HCT116 (cell line): ENCODE data around the gene ASGR1. TPM values are rescaled to one million over a fixed set of nuclear protein-coding genes. Genes with fewer than 3 reads are reported as not detected.

Source experiments
- ATAC-seq: fragments of 200-7000 bp; cut with Tn5 transposase; 2 replicates; pipeline ENCODE4 v1.9.1; 2020; ENCODE audit warnings: mild to moderate bottlenecking, moderate library complexity
- BruUV-seq: library from RNA; stranded (reverse); fragments of 400-500 nt; replicated peaks from 2 replicates; lab custom pipeline; 2021; lab: Mats Ljungman, UMichigan
- CTCF ChIA-PET: fragments of 300-600 bp; sonication (Branson Sonifier 250); formaldehyde crosslinking; loops from one replicate; lab custom pipeline; 2021; ENCODE audit warnings: antibody characterized with exemption; lab: Charles Lee
- POLR2A ChIA-PET: fragments of 300-600, 350-600 bp; sonication (Branson Sonifier 250); formaldehyde crosslinking; loops from one replicate; lab custom pipeline; 2021; ENCODE audit warnings: antibody characterized with exemption; lab: Charles Lee
- RAD21 ChIA-PET, 2 experiments: fragments of 300-600 bp; sonication (Branson Sonifier 250); formaldehyde crosslinking; loops; one replicate each; lab custom pipeline; 2023; ENCODE audit warnings: low total read pairs in 2 of 2; ENCODE audit not compliant: uncharacterized antibody in 2 of 2, unreplicated experiment in 2 of 2, low non-redundant PET in 1 of 2; lab: Charles Lee
- DNase-seq: peaks from one replicate; pipeline ENCODE4 v3.0.0-alpha.2; 2010; ENCODE audit warnings: low read depth, low spot score
- H2AFZ ChIP-seq: fragments of 200-600 bp; shearing (Covaris generic), sonication (generic); 2 replicates; pipeline ENCODE4 v1.6.1; 2017; ENCODE audit warnings: low read depth, mixed run types, mixed read lengths, antibody characterized with exemption, low read length; ENCODE audit not compliant: poor library complexity, severe bottlenecking
- H3K27ac ChIP-seq: 2 replicates; pipeline ENCODE4 v1.5.1; 2012; ENCODE audit warnings: low read depth, low read length
- H3K27me3 ChIP-seq: fragments of 200-600 bp; sonication (generic); 2 replicates; pipeline ENCODE4 v1.6.1; 2016; ENCODE audit warnings: mixed run types, low read length, mixed read lengths; ENCODE audit not compliant: insufficient read depth
- H3K36me3 ChIP-seq, 2 experiments: fragments of 200-500 bp in 1 of 2; fragments of 200-600 bp in 1 of 2; sonication (Bioruptor generic) in 1 of 2; sonication (generic) in 1 of 2; 2 replicates each; pipeline versions ENCODE4 v1.5.1 to v1.6.1; 2014 to 2016; ENCODE audit warnings: low read length in 2 of 2, inconsistent platforms in 1 of 2, mixed read lengths in 1 of 2, mixed run types in 1 of 2; ENCODE audit not compliant: insufficient read depth in 2 of 2, control insufficient read depth in 1 of 2
- H3K4me1 ChIP-seq, 2 experiments: fragments of 200-600 bp in 1 of 2; sonication (generic) in 1 of 2; 2 replicates each; pipeline versions ENCODE4 v1.5.1 to v1.6.1; 2012 to 2017; ENCODE audit warnings: low read length in 2 of 2, inconsistent platforms in 1 of 2, mild to moderate bottlenecking in 1 of 2, mixed read lengths in 1 of 2, mixed run types in 1 of 2, moderate library complexity in 1 of 2; ENCODE audit not compliant: insufficient read depth in 2 of 2, control insufficient read depth in 1 of 2
- H3K4me2 ChIP-seq: fragments of 200-600 bp; sonication (generic); 2 replicates; pipeline ENCODE4 v1.6.1; 2017; ENCODE audit warnings: mixed run types, low read length, mixed read lengths
- H3K4me3 ChIP-seq, 2 experiments: fragments of 200-600 bp in 1 of 2; sonication (generic) in 1 of 2; replicated peaks in 1 of 2; 2 replicates each; pipeline ENCODE4 v1.5.1; 2011 to 2016; ENCODE audit warnings: low read length in 2 of 2, control low read depth in 1 of 2, low read depth in 1 of 2, mild to moderate bottlenecking in 1 of 2, mixed read lengths in 1 of 2, mixed run types in 1 of 2
- H3K79me2 ChIP-seq: fragments of 200-600 bp; sonication (generic); 2 replicates; pipeline ENCODE4 v1.6.1; 2017; ENCODE audit warnings: mild to moderate bottlenecking, mixed run types, low read length, moderate library complexity, mixed read lengths; ENCODE audit not compliant: insufficient read depth
- H3K9ac ChIP-seq: fragments of 200-600 bp; sonication (generic); 2 replicates; pipeline ENCODE4 v1.6.1; 2016; ENCODE audit warnings: low read length, mixed read lengths
- H3K9me2 ChIP-seq: fragments of 200-600 bp; sonication (generic), shearing (Covaris generic); 2 replicates; pipeline ENCODE4 v1.6.1; 2017; ENCODE audit warnings: mixed run types, mild to moderate bottlenecking, moderate library complexity; ENCODE audit not compliant: insufficient read depth
- H3K9me3 ChIP-seq, 2 experiments: fragments of 200-500 bp in 1 of 2; fragments of 200-600 bp in 1 of 2; sonication (Bioruptor generic) in 1 of 2; sonication (generic) in 1 of 2; 2 replicates each; pipeline ENCODE4 v1.6.1; 2014 to 2017; ENCODE audit warnings: low read length in 2 of 2, mixed read lengths in 2 of 2, inconsistent platforms in 1 of 2, low read depth in 1 of 2, mild to moderate bottlenecking in 1 of 2, mixed run types in 1 of 2, moderate library complexity in 1 of 2; ENCODE audit not compliant: control insufficient read depth in 1 of 2, insufficient read depth in 1 of 2
- H4K20me1 ChIP-seq: fragments of 200-600 bp; sonication (generic), shearing (Covaris generic); 2 replicates; pipeline ENCODE4 v1.6.1; 2017; ENCODE audit warnings: mixed run types, mild to moderate bottlenecking, moderate library complexity; ENCODE audit not compliant: insufficient read depth
- EGR1 ChIP-seq: IDR thresholded peaks from 2 replicates; pipeline ENCODE4 v1.6.1; 2012; ENCODE audit warnings: low read depth
- ELF1 ChIP-seq: IDR thresholded peaks from 2 replicates; pipeline ENCODE4 v1.6.1; 2012; ENCODE audit warnings: low read depth, borderline replicate concordance
- FOSL1 ChIP-seq: IDR thresholded peaks from 2 replicates; pipeline ENCODE4 v1.6.1; 2012; ENCODE audit warnings: low read depth
- JUND ChIP-seq: IDR thresholded peaks from 2 replicates; pipeline ENCODE4 v1.6.1; 2012
- SIN3A ChIP-seq: IDR thresholded peaks from 2 replicates; pipeline ENCODE4 v1.6.1; 2012; ENCODE audit warnings: low read depth
- SP1 ChIP-seq: IDR thresholded peaks from 2 replicates; pipeline ENCODE4 v1.6.1; 2012; ENCODE audit warnings: low read depth
- SRF ChIP-seq: IDR thresholded peaks from 2 replicates; pipeline ENCODE4 v1.6.1; 2012; ENCODE audit warnings: low read depth
- YY1 ChIP-seq: IDR thresholded peaks from 2 replicates; pipeline ENCODE4 v1.6.1; 2011; ENCODE audit warnings: low read length, low read depth, moderate library complexity, mild to moderate bottlenecking; ENCODE audit not compliant: insufficient replicate concordance; ENCODE audit errors: extremely low read depth
- ZFX ChIP-seq: fragments of 450-650 bp; IDR thresholded peaks from 2 replicates; pipeline ENCODE4 v1.6.1; 2017
- ZNF274 ChIP-seq: fragments of 200-500 bp; sonication (Bioruptor generic); IDR thresholded peaks from 2 replicates; pipeline ENCODE4 v1.6.1; 2014; ENCODE audit warnings: mild to moderate bottlenecking, low read depth, low read length, inconsistent platforms
- intact Hi-C: fragments of 100-400 bp; cut with micrococcal nuclease; formaldehyde crosslinking; loops from 2 replicates; pipeline ENCODE4 v1.10.0; 2022
- total RNA-seq: library from RNA; stranded (reverse); gene quantifications from one replicate; pipeline ENCODE4 v1.2.1, GENCODE V29; 2021; ENCODE audit not compliant: unreplicated experiment
- TF ChIP-seq, protein P1 (sequence below), 3 experiments: fragments of 200-600 bp in 1 of 3; sonication (generic) in 1 of 3; IDR thresholded peaks in 2 of 3; conservative IDR thresholded peaks in 1 of 3; 2 replicates each; pipeline ENCODE4 v1.5.1; 2012 to 2017; ENCODE audit warnings: low read depth in 2 of 3, low read length in 2 of 3, antibody characterized with exemption in 1 of 3, borderline replicate concordance in 1 of 3, control low read depth in 1 of 3, mild to moderate bottlenecking in 1 of 3, mixed read lengths in 1 of 3, mixed run types in 1 of 3, moderate library complexity in 1 of 3; ENCODE audit not compliant: insufficient read depth in 1 of 3

The ASGR1 gene
- total RNA-seq, 1 experiment from 2014 or later: 1.2 TPM

DNA sequence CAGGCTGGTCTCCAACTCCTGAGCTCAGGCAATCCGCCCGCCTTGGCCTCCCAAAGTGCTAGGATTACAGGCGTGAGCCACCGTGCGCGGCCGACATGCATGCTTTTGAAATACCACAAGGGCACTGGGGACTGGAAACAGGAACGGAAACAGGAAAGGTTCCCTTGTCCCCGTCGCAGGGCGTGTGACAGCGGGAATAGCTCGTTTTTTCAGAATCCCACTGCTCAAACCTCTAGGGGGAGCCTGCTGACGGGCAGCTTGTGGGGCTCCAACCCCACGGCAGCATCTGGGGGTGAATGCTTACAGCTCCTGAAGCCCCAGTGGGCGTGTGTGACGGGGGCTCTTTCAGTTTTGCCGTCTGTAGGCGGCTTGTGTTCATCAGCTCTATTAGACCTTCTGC is 45.7 kb downstream of the ASGR1 start:
- Histone ChIP-seq H2AFZ (peak overlapping the region; percentile 41), H3K27ac (no peak overlapping the region), H4K20me1 (no peaks in the 10 kb centered on the region), H3K9me3 (no peaks in the 10 kb centered on the region), H3K4me3 (no peak overlapping the region), H3K9ac (no peak overlapping the region), H3K79me2 (no peaks in the 10 kb centered on the region), H3K4me1 (peaks cover 4 to 12% of the 10 kb centered on the region in 2 experiments), H3K27me3 (no peaks in the 10 kb centered on the region), H3K4me2 (no peak overlapping the region), H3K9me2 (no peaks in the 10 kb centered on the region), H3K36me3 (no peaks in the 10 kb centered on the region)
- TF ChIP-seq SIN3A (no peak), ZFX (no peak), ZNF274 (no peak), SP1 (no peak)
- TF ChIP-seq, protein P1, sequence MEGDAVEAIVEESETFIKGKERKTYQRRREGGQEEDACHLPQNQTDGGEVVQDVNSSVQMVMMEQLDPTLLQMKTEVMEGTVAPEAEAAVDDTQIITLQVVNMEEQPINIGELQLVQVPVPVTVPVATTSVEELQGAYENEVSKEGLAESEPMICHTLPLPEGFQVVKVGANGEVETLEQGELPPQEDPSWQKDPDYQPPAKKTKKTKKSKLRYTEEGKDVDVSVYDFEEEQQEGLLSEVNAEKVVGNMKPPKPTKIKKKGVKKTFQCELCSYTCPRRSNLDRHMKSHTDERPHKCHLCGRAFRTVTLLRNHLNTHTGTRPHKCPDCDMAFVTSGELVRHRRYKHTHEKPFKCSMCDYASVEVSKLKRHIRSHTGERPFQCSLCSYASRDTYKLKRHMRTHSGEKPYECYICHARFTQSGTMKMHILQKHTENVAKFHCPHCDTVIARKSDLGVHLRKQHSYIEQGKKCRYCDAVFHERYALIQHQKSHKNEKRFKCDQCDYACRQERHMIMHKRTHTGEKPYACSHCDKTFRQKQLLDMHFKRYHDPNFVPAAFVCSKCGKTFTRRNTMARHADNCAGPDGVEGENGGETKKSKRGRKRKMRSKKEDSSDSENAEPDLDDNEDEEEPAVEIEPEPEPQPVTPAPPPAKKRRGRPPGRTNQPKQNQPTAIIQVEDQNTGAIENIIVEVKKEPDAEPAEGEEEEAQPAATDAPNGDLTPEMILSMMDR (IDR thresholded peaks at IDR 0.05 in 2 of 3, conservative IDR thresholded peaks at IDR 0.05 in 1 of 3; ENCODE audit: borderline replicate concordance in 1 of 3, insufficient read depth in 1 of 3, low read depth in 2 of 3, low read length in 2 of 3): peak; percentile 5 to 59 (median 41); a peak in 4 of 6 replicates
- CTCF ChIA-PET: interaction anchor here (0.6 to 2.7 kb wide), 9 partner anchors 68 to 98 kb away, joined by 3 to 16 read pairs (median 4); partner anchors contain the start of genes ACADVL, DLG4, SLC16A11 and SLC16A13
- intact Hi-C loops: no loop called here
- ATAC-seq (peak; percentile 57; the same call in 1 of the 2 replicates), DNase-seq (no peak)
- POLR2A ChIA-PET: interaction anchor here (0.7 kb wide), 1 partner anchor 88 kb away, joined by 3 read pairs; no protein-coding TSS in a partner anchor
- BruUV-seq: no TSS peak
- RAD21 ChIA-PET: interaction anchor here (1.1 to 1.2 kb wide), 2 partner anchors 88 kb away, joined by 3 to 5 read pairs; no protein-coding TSS in a partner anchor

DNA sequence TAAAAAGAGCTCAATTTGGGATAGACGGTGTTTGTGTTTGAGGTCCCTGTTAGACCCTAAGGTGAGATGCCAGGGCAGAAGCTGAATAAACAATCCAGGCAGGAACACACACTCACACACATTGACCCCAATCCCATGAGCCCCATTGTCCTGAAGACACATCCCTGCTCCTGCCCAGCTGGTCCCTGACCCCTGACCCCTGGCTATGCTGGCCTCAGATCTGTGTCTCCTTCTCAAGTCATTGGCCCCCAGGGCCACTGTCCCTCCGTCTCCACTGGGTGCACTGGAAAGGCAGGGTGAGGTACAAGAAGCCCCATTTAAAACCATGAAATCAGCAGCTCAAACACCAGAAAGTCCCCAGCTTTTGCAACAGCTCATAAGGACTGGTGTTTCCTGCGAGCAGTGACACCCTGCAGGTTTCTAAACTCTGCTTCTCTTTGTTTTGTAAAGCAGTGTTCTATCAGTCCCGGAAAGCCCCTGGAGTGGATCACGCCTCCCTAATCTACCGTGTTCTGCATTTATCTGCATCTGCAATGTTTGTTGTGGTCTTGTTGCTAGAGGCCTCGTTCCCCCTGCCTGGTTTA is 46.6 kb downstream of the ASGR1 start:
- H3K27me3 ChIP-seq: no peaks in the 10 kb centered on the region
- no peaks in the 10 kb centered on the region for H3K79me2 ChIP-seq
- CTCF ChIA-PET: interaction anchor here (1.6 to 2.7 kb wide), 2 partner anchors 79 to 111 kb away, joined by 3 to 16 read pairs; no protein-coding TSS in a partner anchor
- no peak for TF ChIP-seq ZNF274
- TF ChIP-seq ELF1: no peak
- TF ChIP-seq SRF: no peak
- no peak for TF ChIP-seq SIN3A
- TF ChIP-seq FOSL1: no peak
- TF ChIP-seq JUND: no peak
- no peak for TF ChIP-seq YY1
- no peak for TF ChIP-seq EGR1
- POLR2A ChIA-PET: no interaction called here
- no peak overlapping the region for H2AFZ ChIP-seq
- H3K4me1 ChIP-seq: peaks cover 4 to 12% of the 10 kb centered on the region in 2 experiments
- H3K4me3 ChIP-seq: no peak overlapping the region
- no peaks in the 10 kb centered on the region for H3K9me3 ChIP-seq
- H4K20me1 ChIP-seq: no peaks in the 10 kb centered on the region
- intact Hi-C loops: no loop called here
- RAD21 ChIA-PET: interaction anchor here in 1 of 2 experiments (1.1 kb wide), 1 partner anchor 87 kb away, joined by 3 read pairs; no protein-coding TSS in a partner anchor
- no peak for DNase-seq
- no TSS peak for BruUV-seq
- no peaks in the 10 kb centered on the region for H3K9me2 ChIP-seq
- no peaks in the 10 kb centered on the region for H3K36me3 ChIP-seq
- H3K4me2 ChIP-seq: no peak overlapping the region
- no peak for ATAC-seq
- no peak overlapping the region for H3K27ac ChIP-seq
- no peak overlapping the region for H3K9ac ChIP-seq
